DOHH2 (cell line): Measurements from ENCODE around the gene CAPS.

ENCODE experiments used
- H3F3A ChIP-seq: fragments of 200-600 bp; sonication (generic), shearing (Covaris generic); 2 replicates; pipeline ENCODE4 v1.6.0; 2016; ENCODE audit warnings: antibody characterized with exemption, mild to moderate bottlenecking; ENCODE audit not compliant: control insufficient read depth, insufficient read depth
- H3K27ac ChIP-seq: fragments of 200-600 bp; sonication (generic); 2 replicates; pipeline ENCODE4 v1.5.1; 2014; ENCODE audit warnings: low read depth, mild to moderate bottlenecking, low read length, moderate library complexity
- H3K27me3 ChIP-seq: fragments of 200-600 bp; sonication (generic); 2 replicates; pipeline ENCODE4 v1.6.1; 2014; ENCODE audit warnings: mild to moderate bottlenecking, low read length, mixed read lengths; ENCODE audit not compliant: control insufficient read depth
- H3K36me3 ChIP-seq: fragments of 200-600 bp; sonication (generic); 2 replicates; pipeline ENCODE4 v1.6.1; 2014; ENCODE audit warnings: mild to moderate bottlenecking, low read length, moderate library complexity, mixed read lengths; ENCODE audit not compliant: control insufficient read depth
- H3K4me1 ChIP-seq: fragments of 200-600 bp; sonication (generic); 2 replicates; pipeline ENCODE4 v1.6.1; 2014; ENCODE audit warnings: mild to moderate bottlenecking, low read length, mixed read lengths; ENCODE audit not compliant: control insufficient read depth
- H3K4me2 ChIP-seq: fragments of 200-600 bp; sonication (generic); 2 replicates; pipeline ENCODE4 v1.6.0; 2014; ENCODE audit warnings: mild to moderate bottlenecking, low read length, moderate library complexity
- H3K4me3 ChIP-seq: fragments of 200-600 bp; sonication (generic); 2 replicates; pipeline ENCODE4 v1.5.1; 2014; ENCODE audit warnings: mild to moderate bottlenecking, low read length, mixed read lengths
- H3K79me2 ChIP-seq: fragments of 200-600 bp; sonication (generic); 2 replicates; pipeline ENCODE4 v1.6.1; 2014; ENCODE audit warnings: mild to moderate bottlenecking, low read length, mixed read lengths; ENCODE audit not compliant: control insufficient read depth
- H3K9me2 ChIP-seq: fragments of 200-600 bp; sonication (generic); replicated peaks from 2 replicates; pipeline ENCODE4 v1.6.1; 2014; ENCODE audit warnings: mild to moderate bottlenecking, low read length, mixed read lengths; ENCODE audit not compliant: control insufficient read depth
- H3K9me3 ChIP-seq: fragments of 200-600 bp; sonication (generic); 2 replicates; pipeline ENCODE4 v1.6.1; 2014; ENCODE audit warnings: antibody characterized with exemption, low read length, mixed read lengths; ENCODE audit not compliant: control insufficient read depth, insufficient read depth
- H4K20me1 ChIP-seq: fragments of 200-600 bp; sonication (generic); 2 replicates; pipeline ENCODE4 v1.6.0; 2014; ENCODE audit warnings: low read depth, mild to moderate bottlenecking, antibody characterized with exemption, low read length, moderate library complexity; ENCODE audit not compliant: control insufficient read depth, insufficient read depth
- CTCF ChIP-seq: fragments of 200-600 bp; sonication (generic); IDR thresholded peaks from one replicate; pipeline ENCODE4 v1.5.1; 2014; ENCODE audit warnings: antibody characterized with exemption, mild to moderate bottlenecking, low read depth, low read length; ENCODE audit not compliant: poor library complexity, severe bottlenecking
- EZH2phosphoT487 ChIP-seq: fragments of 200-600 bp; sonication (generic); IDR thresholded peaks from 2 replicates; pipeline ENCODE4 v1.6.1; 2017; ENCODE audit warnings: borderline replicate concordance, mild to moderate bottlenecking, antibody characterized with exemption, low read length, moderate library complexity, mixed read lengths

The CAPS gene

GRCh38 chr19:5951338-5951861 lies 37.3 kb downstream of the CAPS start:
- Histone ChIP-seq H4K20me1 (peaks cover 28% of the 10 kb centered on the region), H3K4me3 (no peak overlapping the region), H3K27ac (no peak overlapping the region), H3K36me3 (peaks cover 43% of the 10 kb centered on the region), H3K9me2 (no peaks in the 10 kb centered on the region), H3K9me3 (no peaks in the 10 kb centered on the region), H3K79me2 (peaks cover 97% of the 10 kb centered on the region), H3K4me1 (peaks cover 50% of the 10 kb centered on the region), H3K27me3 (no peaks in the 10 kb centered on the region), H3K4me2 (no peak overlapping the region), H3F3A (no peaks in the 10 kb centered on the region)
- TF ChIP-seq EZH2phosphoT487 (no peak), CTCF (no peak)

GRCh38 chr19:5952193-5953029 lies 38.4 kb downstream of the CAPS start:
- peaks cover 33% of the 10 kb centered on the region for H4K20me1 ChIP-seq
- 0 out of 2 replicates have a peak overlapping the region, but pooled peaks have one; percentile 1 for H3K4me2 ChIP-seq
- H3K27me3 ChIP-seq = no peaks in the 10 kb centered on the region
- H3K79me2 ChIP-seq = peaks cover 100% of the 10 kb centered on the region
- H3K4me3 ChIP-seq = no peak overlapping the region
- H3K4me1 ChIP-seq = peaks cover 57% of the 10 kb centered on the region
- no peaks in the 10 kb centered on the region for H3K9me2 ChIP-seq
- H3K27ac ChIP-seq = peak overlapping the region; percentile 10; the same call in 1 of the 2 replicates
- H3K9me3 ChIP-seq = no peaks in the 10 kb centered on the region
- H3F3A ChIP-seq = no peaks in the 10 kb centered on the region
- H3K36me3 ChIP-seq = peaks cover 49% of the 10 kb centered on the region
- TF ChIP-seq EZH2phosphoT487 = no peak
- TF ChIP-seq CTCF = no peak

- Histone ChIP-seq H3K36me3 (peaks cover 54% of the 10 kb centered on the region), H3K79me2 (peaks cover 100% of the 10 kb centered on the region), H3K4me3 (no peak overlapping the region), H3F3A (no peaks in the 10 kb centered on the region), H3K4me2 (0 out of 2 replicates have a peak overlapping the region, but pooled peaks have one; percentile 1), H3K4me1 (peaks cover 57% of the 10 kb centered on the region), H3K9me2 (no peaks in the 10 kb centered on the region), H3K27me3 (no peaks in the 10 kb centered on the region), H4K20me1 (peaks cover 35% of the 10 kb centered on the region), H3K27ac (peak overlapping the region; percentile 10; the same call in 1 of the 2 replicates), H3K9me3 (no peaks in the 10 kb centered on the region)
- TF ChIP-seq CTCF = no peak
- no peak for TF ChIP-seq EZH2phosphoT487
Measured at GRCh38 chr19:5953030-5953589, 39.1 kb downstream of the CAPS start.
